GM12878 (cell line): ENCODE data around the gene LHFPL3. TPM values are rescaled to one million over a fixed set of nuclear protein-coding genes. Genes with fewer than 3 reads are reported as not detected.

Experiments used
- ATAC-seq: fragments of 200-7000 bp; cut with Tn5 transposase; 3 replicates; pipeline ENCODE4 v1.9.1; 2020; ENCODE audit warnings: mild to moderate bottlenecking, moderate library complexity
- BruUV-seq: library from RNA; stranded (reverse); fragments of 400-500 nt; replicated peaks from 2 replicates; lab custom pipeline; 2021; lab: Mats Ljungman, UMichigan
- CTCF ChIA-PET: fragments of 300-600 bp; sonication (Branson Sonifier 250); formaldehyde crosslinking; extraction: SDS; loops from one replicate; lab custom pipeline; 2021; ENCODE audit warnings: inconsistent platforms; lab: Yijun Ruan, JAX
- POLR2A ChIA-PET: fragments of 350-600 bp; formaldehyde crosslinking; extraction: SDS; loops from one replicate; lab custom pipeline; 2021; ENCODE audit warnings: inconsistent platforms; lab: Charles Lee
- RAD21 ChIA-PET: fragments of 300-600 bp; sonication (Branson Sonifier 250); formaldehyde crosslinking; loops from one replicate; lab custom pipeline; 2023; ENCODE audit warnings: antibody characterized with exemption; ENCODE audit not compliant: unreplicated experiment; lab: Charles Lee
- SMC1A ChIA-PET: fragments of 300-600 bp; sonication (Branson Sonifier 250); formaldehyde crosslinking; loops from one replicate; lab custom pipeline; 2023; ENCODE audit not compliant: unreplicated experiment, uncharacterized antibody; lab: Charles Lee
- DNase-seq: peaks from one replicate; pipeline ENCODE4 v3.0.0-alpha.2; 2011; ENCODE audit warnings: low read depth, low spot score
- FAIRE-seq: peaks from 3 replicates; lab custom pipeline; 2011; peaks lifted over from hg19 to GRCh38; lab: Jason Lieb, UNC
- H2AFZ ChIP-seq: 2 replicates; pipeline ENCODE4 v1.6.0; 2011; ENCODE audit warnings: low read depth, low read length, control low read depth; ENCODE audit not compliant: control insufficient read depth
- H3K27ac ChIP-seq: 2 replicates; pipeline ENCODE4 v1.5.1; 2011; ENCODE audit warnings: control low read depth; ENCODE audit not compliant: control insufficient read depth, insufficient read depth
- H3K27me3 ChIP-seq, 2 experiments: replicated peaks in 1 of 2; 2 replicates each; pipeline versions ENCODE4 v1.6.0 to v1.6.1; 2011; ENCODE audit warnings: low read length in 1 of 2; ENCODE audit not compliant: control insufficient read depth in 2 of 2, insufficient read depth in 2 of 2
- H3K36me3 ChIP-seq, 2 experiments: 2 replicates each; pipeline ENCODE4 v1.5.1; 2011; ENCODE audit warnings: low read length in 1 of 2; ENCODE audit not compliant: control insufficient read depth in 2 of 2, insufficient read depth in 2 of 2
- H3K4me1 ChIP-seq: 2 replicates; pipeline ENCODE4 v1.6.1; 2011; ENCODE audit warnings: mild to moderate bottlenecking, low read length, moderate library complexity, mixed read lengths; ENCODE audit not compliant: control insufficient read depth, insufficient read depth
- H3K4me2 ChIP-seq: 2 replicates; pipeline ENCODE4 v1.6.0; 2011; ENCODE audit warnings: control low read depth; ENCODE audit not compliant: control insufficient read depth, insufficient read depth
- H3K4me3 ChIP-seq: fragments of 200-600 bp; sonication (generic); 2 replicates; pipeline ENCODE4 v1.5.1; 2016
- H3K79me2 ChIP-seq: 2 replicates; pipeline ENCODE4 v1.6.0; 2011; ENCODE audit warnings: low read length; ENCODE audit not compliant: control insufficient read depth, insufficient read depth
- H3K9ac ChIP-seq: 2 replicates; pipeline ENCODE4 v1.8.0; 2011; ENCODE audit warnings: low read length, control low read depth, mixed read lengths; ENCODE audit not compliant: control insufficient read depth, insufficient read depth
- H3K9me3 ChIP-seq: replicated peaks from 3 replicates; pipeline ENCODE4 v1.5.1; 2011; ENCODE audit warnings: mild to moderate bottlenecking, low read length; ENCODE audit not compliant: control insufficient read depth, insufficient read depth
- H4K20me1 ChIP-seq: 2 replicates; pipeline ENCODE4 v1.6.0; 2011; ENCODE audit not compliant: control insufficient read depth, insufficient read depth
- BRCA1 ChIP-seq: IDR thresholded peaks from 2 replicates; pipeline ENCODE4 v1.6.1; 2011; ENCODE audit warnings: low read depth, low read length, improper control_type of control experiment
- CBX3 ChIP-seq: fragments of 200-600 bp; sonication (generic); IDR thresholded peaks from 2 replicates; pipeline ENCODE4 v1.6.1; 2016; ENCODE audit warnings: low read depth, borderline replicate concordance
- CBX5 ChIP-seq: sonication (generic); IDR thresholded peaks from 2 replicates; pipeline ENCODE4 v1.6.1; 2016; ENCODE audit warnings: low read depth, moderate library complexity, mild to moderate bottlenecking, inconsistent platforms
- CHD2 ChIP-seq: IDR thresholded peaks from 2 replicates; pipeline ENCODE4 v1.6.1; 2011; ENCODE audit warnings: low read depth, low read length, improper control_type of control experiment, borderline replicate concordance
- CREB1 ChIP-seq: IDR thresholded peaks from 2 replicates; pipeline ENCODE4 v1.6.1; 2012; ENCODE audit warnings: low read depth, mild to moderate bottlenecking, inconsistent platforms
- DPF2 ChIP-seq: fragments of 450-650 bp; IDR thresholded peaks from 2 replicates; pipeline ENCODE4 v1.6.1; 2017; ENCODE audit warnings: mild to moderate bottlenecking
- ETV6 ChIP-seq, 2 experiments: fragments of 450-650 bp in 1 of 2; IDR thresholded peaks in 1 of 2; conservative IDR thresholded peaks in 1 of 2; 2 replicates each; pipeline ENCODE4 v1.6.1; 2014; ENCODE audit warnings: antibody characterized with exemption in 1 of 2, borderline replicate concordance in 1 of 2, low read depth in 1 of 2, mild to moderate bottlenecking in 1 of 2, moderate library complexity in 1 of 2
- HDAC6 ChIP-seq: fragments of 200-600 bp; sonication (generic); IDR thresholded peaks from one replicate; pipeline ENCODE4 v1.8.0; 2017; ENCODE audit warnings: antibody characterized with exemption; ENCODE audit not compliant: unreplicated experiment
- HDGF ChIP-seq: fragments of 450-650 bp; IDR thresholded peaks from 2 replicates; pipeline ENCODE4 v1.6.1; 2016; ENCODE audit warnings: antibody characterized with exemption
- SREBF1 ChIP-seq: IDR thresholded peaks from 2 replicates; pipeline ENCODE4 v1.6.1; 2012; ENCODE audit warnings: mild to moderate bottlenecking, low read length
- WGBS: methylation state at CpG from one replicate; pipeline ENCODE4 v1.1.6; 2016; ENCODE audit warnings: low lambda C conversion rate; ENCODE audit not compliant: insufficient replicate concordance, insufficient coverage; ENCODE audit errors: missing lambda C conversion rate; 5-methylcytosine and 5-hydroxymethylcytosine counted together
- in situ Hi-C: fragments of 300-500 bp; cut with MboI; formaldehyde crosslinking; loops from 9 replicates; pipeline ENCODE4 v1.14.3; 2018; ENCODE audit warnings: mixed read lengths
- intact Hi-C: fragments of 100-400 bp; cut with micrococcal nuclease; formaldehyde crosslinking; loops from one replicate; pipeline ENCODE4 v1.14.2; 2022; ENCODE audit not compliant: unreplicated experiment
- polyA plus RNA-seq, 11 experiments: library from polyadenylated mRNA; depleted of rRNA in 4 of 11; unstranded in 6 of 11; stranded (reverse) in 5 of 11; fragments of >200 nt; fragmentation: Nextera tagmentation in 4 of 11; fragmentation: Illumina TruSeq in 1 of 11; extraction: Ambion mirVana in 4 of 11; extraction: Trizol in 1 of 11; gene quantifications; 1 replicate in 1 of 11; 2 replicates in 10 of 11; pipeline versions ENCODE4 v1.2.1 to v1.2.3, GENCODE V29; 2011 to 2016; ENCODE audit warnings: inconsistent platforms in 2 of 11, missing spikeins in 2 of 11, low read depth in 1 of 11
- total RNA-seq, 4 experiments: library from RNA; depleted of rRNA in 3 of 4; stranded (reverse); fragments of >200 nt in 3 of 4; fragmentation: Illumina TruSeq in 1 of 4; extraction: Trizol in 1 of 4; gene quantifications; 2 replicates each; pipeline versions ENCODE4 v1.2.1 to v1.2.3, GENCODE V29; 2013 to 2021
- TF ChIP-seq, protein P1 (sequence below): IDR thresholded peaks from 2 replicates; pipeline ENCODE4 v1.6.1; 2012; ENCODE audit warnings: low read depth, low read length, improper control_type of control experiment

LHFPL3 gene
- total and polyA plus RNA-seq, 10 of the 15 experiments (the other 5 are each of a cell fraction or from before 2014, with no cell fraction given), result 0.09 TPM; not detected in 9

DNA sequence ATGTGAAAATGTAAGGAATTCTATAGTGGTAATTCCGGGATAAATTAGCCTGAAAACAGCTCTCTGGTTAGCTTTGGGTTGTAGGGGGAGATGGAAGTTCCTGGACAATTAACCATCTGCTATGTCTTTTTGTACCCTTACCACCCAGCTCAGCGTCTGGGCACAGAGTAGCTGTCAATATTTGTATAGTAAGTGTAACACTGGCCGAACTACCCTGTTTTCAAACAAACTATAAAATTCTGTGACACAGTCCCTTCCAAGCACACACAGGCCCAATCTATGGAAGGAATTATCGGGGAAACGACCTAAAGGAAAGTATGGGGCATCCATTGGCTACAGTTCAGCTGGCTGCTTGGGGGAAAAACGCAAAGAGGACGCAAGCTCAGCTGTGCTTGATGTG, 869 bp upstream of the LHFPL3 start:
- H3K27ac ChIP-seq, result no peak overlapping the region
- H3K79me2 ChIP-seq, result no peaks in the 10 kb centered on the region
- no peak overlapping the region for H2AFZ ChIP-seq
- ChIA-PET SMC1A (no interaction called here), POLR2A (no interaction called here), RAD21 (no interaction called here), CTCF (no interaction called here)
- no peaks in the 10 kb centered on the region for H3K4me1 ChIP-seq
- H3K4me2 ChIP-seq, result no peak overlapping the region
- no peaks in the 10 kb centered on the region for H4K20me1 ChIP-seq
- no peak overlapping the region for H3K4me3 ChIP-seq
- FAIRE-seq, result no peak
- 26% methylated on average over 7 of the region's 7 CpGs for WGBS
- TF ChIP-seq CHD2 (no peak), CBX3 (no peak), DPF2 (no peak), CREB1 (no peak), SREBF1 (no peak), BRCA1 (no peak), ETV6 (conservative IDR thresholded peaks at IDR 0.05 in 1 of 2, IDR thresholded peaks at IDR 0.05 in 1 of 2; ENCODE audit: borderline replicate concordance in 1 of 2, low read depth in 1 of 2) (no peak), CBX5 (no peak), HDAC6 (no peak), HDGF (no peak)
- TF ChIP-seq, protein P1, sequence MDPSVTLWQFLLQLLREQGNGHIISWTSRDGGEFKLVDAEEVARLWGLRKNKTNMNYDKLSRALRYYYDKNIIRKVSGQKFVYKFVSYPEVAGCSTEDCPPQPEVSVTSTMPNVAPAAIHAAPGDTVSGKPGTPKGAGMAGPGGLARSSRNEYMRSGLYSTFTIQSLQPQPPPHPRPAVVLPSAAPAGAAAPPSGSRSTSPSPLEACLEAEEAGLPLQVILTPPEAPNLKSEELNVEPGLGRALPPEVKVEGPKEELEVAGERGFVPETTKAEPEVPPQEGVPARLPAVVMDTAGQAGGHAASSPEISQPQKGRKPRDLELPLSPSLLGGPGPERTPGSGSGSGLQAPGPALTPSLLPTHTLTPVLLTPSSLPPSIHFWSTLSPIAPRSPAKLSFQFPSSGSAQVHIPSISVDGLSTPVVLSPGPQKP, result no peak
- BruUV-seq, result no TSS peak
- in situ Hi-C loops, result no loop called here
- ATAC-seq, result no peak
- intact Hi-C loops, result no loop called here
- H3K9ac ChIP-seq, result no peak overlapping the region
- peaks cover 8 to 12% of the 10 kb centered on the region in 2 experiments; a peak in 3 of 4 replicates for H3K27me3 ChIP-seq
- no peaks in the 10 kb centered on the region for H3K9me3 ChIP-seq
- no peak for DNase-seq
- H3K36me3 ChIP-seq, result no peaks in the 10 kb centered on the region
